K562 (cell line): Measurements from ENCODE around the gene ZNF780A. TPM values are rescaled to one million over a fixed set of nuclear protein-coding genes. Genes with fewer than 3 reads are reported as not detected.

Source experiments
- BRD4 ChIP-seq: fragments of 200-600 bp; sonication (generic); IDR thresholded peaks from 2 replicates; pipeline ENCODE4 v1.6.1; 2017; ENCODE audit warnings: inconsistent platforms
- DIDO1 ChIP-seq: fragments of 450-650 bp; IDR thresholded peaks from 2 replicates; pipeline ENCODE4 v1.6.1; 2016; ENCODE audit warnings: low read depth, missing biosample characterization, missing genetic modification characterization
- DPF2 ChIP-seq: fragments of 450-650 bp; IDR thresholded peaks from 2 replicates; pipeline ENCODE4 v1.6.1; 2016
- EP400 ChIP-seq: fragments of 450-650 bp; IDR thresholded peaks from 2 replicates; pipeline ENCODE4 v1.6.1; 2017; ENCODE audit warnings: antibody characterized with exemption, mild to moderate bottlenecking, moderate library complexity
- JUNB ChIP-seq: fragments of 450-650 bp; formaldehyde crosslinking; conservative IDR thresholded peaks from 2 replicates; pipeline ENCODE4 v1.4.0; 2020; ENCODE audit warnings: mild to moderate bottlenecking
- PHF8 ChIP-seq: fragments of 200-600 bp; sonication (generic); IDR thresholded peaks from 2 replicates; pipeline ENCODE4 v1.6.1; 2012; ENCODE audit warnings: mixed run types, mild to moderate bottlenecking, inconsistent platforms, low read length, moderate library complexity, borderline replicate concordance
- PML ChIP-seq: IDR thresholded peaks from 2 replicates; pipeline ENCODE4 v1.6.1; 2012; ENCODE audit warnings: low read length, inconsistent platforms
- RREB1 ChIP-seq: fragments of 250-450 bp; sonication (Bioruptor Pico); IDR thresholded peaks from 2 replicates; pipeline ENCODE4 v1.4.0; 2020
- SRSF3 ChIP-seq: fragments of 200-400 bp; formaldehyde crosslinking; IDR thresholded peaks from 2 replicates; pipeline ENCODE4 v1.6.1; 2016; ENCODE audit warnings: mild to moderate bottlenecking, low read length, moderate library complexity; ENCODE audit not compliant: insufficient read depth
- TBP ChIP-seq: optimal IDR thresholded peaks from 2 replicates; pipeline ENCODE3; 2011; ENCODE audit warnings: low read depth, low read length, improper control_type of control experiment
- UBTF ChIP-seq, 2 experiments: IDR thresholded peaks; 2 replicates each; pipeline ENCODE4 v1.6.1; 2012; ENCODE audit warnings: improper control_type of control experiment in 2 of 2, low read depth in 2 of 2, low read length in 2 of 2, borderline replicate concordance in 1 of 2
- ZC3H4 ChIP-seq: sonication (generic); formaldehyde crosslinking; IDR thresholded peaks from 2 replicates; pipeline ENCODE4 v1.9.0; 2021; ENCODE audit warnings: missing genetic modification reagents, borderline replicate concordance
- ZNF23 ChIP-seq: fragments of 250-450 bp; sonication (Bioruptor Pico); IDR thresholded peaks from 2 replicates; pipeline ENCODE4 v1.4.0; 2020; ENCODE audit warnings: mild to moderate bottlenecking
- ZNF592 ChIP-seq: fragments of 450-650 bp; IDR thresholded peaks from 2 replicates; pipeline ENCODE4 v1.6.1; 2017; ENCODE audit warnings: antibody characterized with exemption, mild to moderate bottlenecking
- polyA plus RNA-seq, 8 experiments: library from polyadenylated mRNA; depleted of rRNA in 4 of 8; stranded (reverse) in 5 of 8; unstranded in 3 of 8; fragments of >200 nt; fragmentation: Nextera tagmentation in 2 of 8; fragmentation: Illumina TruSeq in 1 of 8; extraction: Ambion mirVana in 2 of 8; extraction: Trizol in 1 of 8; gene quantifications; 2 replicates each; pipeline versions ENCODE4 v1.2.1 to v1.2.3, GENCODE V29; 2011 to 2014; ENCODE audit warnings: inconsistent platforms in 1 of 8, missing spikeins in 1 of 8
- total RNA-seq, 7 experiments: library from RNA; depleted of rRNA in 6 of 7; stranded (reverse); fragments of >200 nt in 6 of 7; fragmentation: Illumina TruSeq in 2 of 7; extraction: Trizol in 2 of 7; gene quantifications; 2 replicates each; pipeline versions ENCODE4 v1.2.1 to v1.2.3, GENCODE V29; 2011 to 2021; ENCODE audit warnings: low replicate concordance in 1 of 7

Gene ZNF780A
- total and polyA plus RNA-seq, 9 of the 15 experiments (the other 6 are each of a cell fraction or from before 2014, with no cell fraction given): 11.7 to 36.1 (median 25.8) TPM

- TF ChIP-seq ZNF592 (peak; percentile 63; the same call in 1 of the 2 replicates), ZC3H4 (CRISPR knock-in tag) (no peak), JUNB (CRISPR knock-in tag) (no peak), PHF8 (peak; percentile 97), RREB1 (CRISPR knock-in tag) (no peak), UBTF (IDR thresholded peaks at IDR 0.05; ENCODE audit: borderline replicate concordance in 1 of 2, low read depth in 2 of 2, low read length in 2 of 2) (0 out of 4 replicates have a peak, but pooled peaks of 1 of the 2 experiments have one; percentile 68), DIDO1 (tag) (peak; percentile 69; the same call in 1 of the 2 replicates), ZNF23 (CRISPR knock-in tag) (no peak), SRSF3 (no peak), PML (peak; percentile 67), DPF2 (no peak), TBP (peak; percentile 84), BRD4 (no peak), EP400 (peak; percentile 86)
Measured at GRCh38 chr19:40090241-40091204, at the start of gene ZNF780A (continued).
